K562 (cell line): ENCODE measurements around the gene HFE. TPM values are rescaled to one million over a fixed set of nuclear protein-coding genes. Genes with fewer than 3 reads are reported as not detected.

Source experiments
- CC2D1A ChIP-seq: fragments of 450-650 bp; IDR thresholded peaks from 2 replicates; pipeline ENCODE4 v1.6.1; 2017; ENCODE audit warnings: mild to moderate bottlenecking
- ETV1 ChIP-seq: fragments of 450-650 bp; conservative IDR thresholded peaks from 2 replicates; pipeline ENCODE4 v1.6.1; 2016; ENCODE audit warnings: missing genetic modification characterization, control low read depth, low read depth, missing compliant biosample characterization
- HLTF ChIP-seq: fragments of 450-650 bp; IDR thresholded peaks from 2 replicates; pipeline ENCODE4 v1.6.1; 2016
- POLR2G ChIP-seq: fragments of 200-400 bp; formaldehyde crosslinking; IDR thresholded peaks from 2 replicates; pipeline ENCODE4 v1.6.1; 2017; ENCODE audit warnings: low read depth, mild to moderate bottlenecking, antibody characterized with exemption, low read length, moderate library complexity
- RBBP5 ChIP-seq: fragments of 200-600 bp; sonication (generic); IDR thresholded peaks from 2 replicates; pipeline ENCODE4 v1.6.1; 2012; ENCODE audit warnings: borderline replicate concordance, mild to moderate bottlenecking, low read length, control low read depth, inconsistent platforms; ENCODE audit not compliant: insufficient read depth, poor library complexity, severe bottlenecking
- RBFOX2 ChIP-seq: fragments of 200-400 bp; formaldehyde crosslinking; IDR thresholded peaks from 2 replicates; pipeline ENCODE4 v1.6.1; 2017; ENCODE audit warnings: low read depth, mild to moderate bottlenecking, low read length, moderate library complexity
- SPI1 ChIP-seq: IDR thresholded peaks from 2 replicates; pipeline ENCODE4 v1.6.1; 2011; ENCODE audit warnings: low read depth, low read length, control low read depth, borderline replicate concordance
- XRCC3 ChIP-seq: fragments of 450-650 bp; IDR thresholded peaks from 2 replicates; pipeline ENCODE4 v1.6.1; 2017; ENCODE audit warnings: mild to moderate bottlenecking, moderate library complexity
- ZNF174 ChIP-seq: fragments of 250-450 bp; sonication (Bioruptor Pico); IDR thresholded peaks from 2 replicates; pipeline ENCODE4 v1.4.0; 2020; ENCODE audit warnings: mild to moderate bottlenecking
- polyA plus RNA-seq, 8 experiments: library from polyadenylated mRNA; depleted of rRNA in 4 of 8; stranded (reverse) in 5 of 8; unstranded in 3 of 8; fragments of >200 nt; fragmentation: Nextera tagmentation in 2 of 8; fragmentation: Illumina TruSeq in 1 of 8; extraction: Ambion mirVana in 2 of 8; extraction: Trizol in 1 of 8; gene quantifications; 2 replicates each; pipeline versions ENCODE4 v1.2.1 to v1.2.3, GENCODE V29; 2011 to 2014; ENCODE audit warnings: inconsistent platforms in 1 of 8, missing spikeins in 1 of 8
- total RNA-seq, 7 experiments: library from RNA; depleted of rRNA in 6 of 7; stranded (reverse); fragments of >200 nt in 6 of 7; fragmentation: Illumina TruSeq in 2 of 7; extraction: Trizol in 2 of 7; gene quantifications; 2 replicates each; pipeline versions ENCODE4 v1.2.1 to v1.2.3, GENCODE V29; 2011 to 2021; ENCODE audit warnings: low replicate concordance in 1 of 7
- TF ChIP-seq, protein P1 (sequence below): fragments of 450-650 bp; IDR thresholded peaks from 2 replicates; pipeline ENCODE4 v1.6.1; 2016; ENCODE audit warnings: antibody characterized with exemption
- TF ChIP-seq, protein P2 (sequence below): fragments of 450-650 bp; IDR thresholded peaks from 2 replicates; pipeline ENCODE4 v1.6.1; 2016; ENCODE audit warnings: low read depth, mild to moderate bottlenecking, moderate library complexity
- TF ChIP-seq, protein P3 (sequence below), 2 experiments: fragments of 450-650 bp; IDR thresholded peaks; 2 replicates each; pipeline ENCODE4 v1.6.1; 2016; ENCODE audit warnings: mild to moderate bottlenecking in 2 of 2, borderline replicate concordance in 1 of 2, low read depth in 1 of 2, moderate library complexity in 1 of 2
- TF ChIP-seq, protein P4 (sequence below), 2 experiments: IDR thresholded peaks; 2 replicates each; pipeline ENCODE4 v1.6.1; 2012; ENCODE audit warnings: improper control_type of control experiment in 2 of 2, low read depth in 2 of 2, low read length in 2 of 2, borderline replicate concordance in 1 of 2

HFE gene
- total and polyA plus RNA-seq, 9 of the 15 experiments (the other 6 are each of a cell fraction or from before 2014, with no cell fraction given): 0.14 to 1.2 (median 0.76) TPM

DNA sequence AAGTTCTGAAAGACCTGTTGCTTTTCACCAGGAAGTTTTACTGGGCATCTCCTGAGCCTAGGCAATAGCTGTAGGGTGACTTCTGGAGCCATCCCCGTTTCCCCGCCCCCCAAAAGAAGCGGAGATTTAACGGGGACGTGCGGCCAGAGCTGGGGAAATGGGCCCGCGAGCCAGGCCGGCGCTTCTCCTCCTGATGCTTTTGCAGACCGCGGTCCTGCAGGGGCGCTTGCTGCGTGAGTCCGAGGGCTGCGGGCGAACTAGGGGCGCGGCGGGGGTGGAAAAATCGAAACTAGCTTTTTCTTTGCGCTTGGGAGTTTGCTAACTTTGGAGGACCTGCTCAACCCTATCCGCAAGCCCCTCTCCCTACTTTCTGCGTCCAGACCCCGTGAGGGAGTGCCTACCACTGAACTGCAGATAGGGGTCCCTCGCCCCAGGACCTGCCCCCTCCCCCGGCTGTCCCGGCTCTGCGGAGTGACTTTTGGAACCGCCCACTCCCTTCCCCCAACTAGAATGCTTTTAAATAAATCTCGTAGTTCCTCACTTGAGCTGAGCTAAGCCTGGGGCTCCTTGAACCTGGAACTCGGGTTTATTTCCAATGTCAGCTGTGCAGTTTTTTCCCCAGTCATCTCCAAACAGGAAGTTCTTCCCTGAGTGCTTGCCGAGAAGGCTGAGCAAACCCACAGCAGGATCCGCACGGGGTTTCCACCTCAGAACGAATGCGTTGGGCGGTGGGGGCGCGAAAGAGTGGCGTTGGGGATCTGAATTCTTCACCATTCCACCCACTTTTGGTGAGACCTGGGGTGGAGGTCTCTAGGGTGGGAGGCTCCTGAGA, at the start of gene HFE (continued):
- TF ChIP-seq POLR2G (peak; percentile 79), XRCC3 (no peak), RBFOX2 (peak; percentile 76), SPI1 (peak; percentile 74), HLTF (0 out of 2 replicates have a peak, but pooled peaks have one; percentile 63), CC2D1A (peak; percentile 35; the same call in 1 of the 2 replicates), RBBP5 (peak; percentile 91), ETV1 (tag) (0 out of 2 replicates have a peak, but pooled peaks have one; percentile 25), ZNF174 (CRISPR knock-in tag) (no peak)
- TF ChIP-seq, protein P1, sequence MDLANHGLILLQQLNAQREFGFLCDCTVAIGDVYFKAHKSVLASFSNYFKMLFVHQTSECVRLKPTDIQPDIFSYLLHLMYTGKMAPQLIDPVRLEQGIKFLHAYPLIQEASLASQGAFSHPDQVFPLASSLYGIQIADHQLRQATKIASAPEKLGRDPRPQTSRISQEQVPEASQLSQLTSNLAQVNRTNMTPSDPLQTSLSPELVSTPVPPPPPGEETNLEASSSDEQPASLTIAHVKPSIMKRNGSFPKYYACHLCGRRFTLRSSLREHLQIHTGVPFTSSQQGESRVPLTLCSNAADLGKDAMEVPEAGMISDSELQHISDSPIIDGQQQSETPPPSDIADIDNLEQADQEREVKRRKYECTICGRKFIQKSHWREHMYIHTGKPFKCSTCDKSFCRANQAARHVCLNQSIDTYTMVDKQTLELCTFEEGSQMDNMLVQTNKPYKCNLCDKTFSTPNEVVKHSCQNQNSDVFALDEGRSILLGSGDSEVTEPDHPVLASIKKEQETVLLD: 0 out of 2 replicates have a peak, but pooled peaks have one; percentile 68
- TF ChIP-seq, protein P2, sequence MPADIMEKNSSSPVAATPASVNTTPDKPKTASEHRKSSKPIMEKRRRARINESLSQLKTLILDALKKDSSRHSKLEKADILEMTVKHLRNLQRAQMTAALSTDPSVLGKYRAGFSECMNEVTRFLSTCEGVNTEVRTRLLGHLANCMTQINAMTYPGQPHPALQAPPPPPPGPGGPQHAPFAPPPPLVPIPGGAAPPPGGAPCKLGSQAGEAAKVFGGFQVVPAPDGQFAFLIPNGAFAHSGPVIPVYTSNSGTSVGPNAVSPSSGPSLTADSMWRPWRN: peak; percentile 20; the same call in 1 of the 2 replicates
- TF ChIP-seq, protein P3, sequence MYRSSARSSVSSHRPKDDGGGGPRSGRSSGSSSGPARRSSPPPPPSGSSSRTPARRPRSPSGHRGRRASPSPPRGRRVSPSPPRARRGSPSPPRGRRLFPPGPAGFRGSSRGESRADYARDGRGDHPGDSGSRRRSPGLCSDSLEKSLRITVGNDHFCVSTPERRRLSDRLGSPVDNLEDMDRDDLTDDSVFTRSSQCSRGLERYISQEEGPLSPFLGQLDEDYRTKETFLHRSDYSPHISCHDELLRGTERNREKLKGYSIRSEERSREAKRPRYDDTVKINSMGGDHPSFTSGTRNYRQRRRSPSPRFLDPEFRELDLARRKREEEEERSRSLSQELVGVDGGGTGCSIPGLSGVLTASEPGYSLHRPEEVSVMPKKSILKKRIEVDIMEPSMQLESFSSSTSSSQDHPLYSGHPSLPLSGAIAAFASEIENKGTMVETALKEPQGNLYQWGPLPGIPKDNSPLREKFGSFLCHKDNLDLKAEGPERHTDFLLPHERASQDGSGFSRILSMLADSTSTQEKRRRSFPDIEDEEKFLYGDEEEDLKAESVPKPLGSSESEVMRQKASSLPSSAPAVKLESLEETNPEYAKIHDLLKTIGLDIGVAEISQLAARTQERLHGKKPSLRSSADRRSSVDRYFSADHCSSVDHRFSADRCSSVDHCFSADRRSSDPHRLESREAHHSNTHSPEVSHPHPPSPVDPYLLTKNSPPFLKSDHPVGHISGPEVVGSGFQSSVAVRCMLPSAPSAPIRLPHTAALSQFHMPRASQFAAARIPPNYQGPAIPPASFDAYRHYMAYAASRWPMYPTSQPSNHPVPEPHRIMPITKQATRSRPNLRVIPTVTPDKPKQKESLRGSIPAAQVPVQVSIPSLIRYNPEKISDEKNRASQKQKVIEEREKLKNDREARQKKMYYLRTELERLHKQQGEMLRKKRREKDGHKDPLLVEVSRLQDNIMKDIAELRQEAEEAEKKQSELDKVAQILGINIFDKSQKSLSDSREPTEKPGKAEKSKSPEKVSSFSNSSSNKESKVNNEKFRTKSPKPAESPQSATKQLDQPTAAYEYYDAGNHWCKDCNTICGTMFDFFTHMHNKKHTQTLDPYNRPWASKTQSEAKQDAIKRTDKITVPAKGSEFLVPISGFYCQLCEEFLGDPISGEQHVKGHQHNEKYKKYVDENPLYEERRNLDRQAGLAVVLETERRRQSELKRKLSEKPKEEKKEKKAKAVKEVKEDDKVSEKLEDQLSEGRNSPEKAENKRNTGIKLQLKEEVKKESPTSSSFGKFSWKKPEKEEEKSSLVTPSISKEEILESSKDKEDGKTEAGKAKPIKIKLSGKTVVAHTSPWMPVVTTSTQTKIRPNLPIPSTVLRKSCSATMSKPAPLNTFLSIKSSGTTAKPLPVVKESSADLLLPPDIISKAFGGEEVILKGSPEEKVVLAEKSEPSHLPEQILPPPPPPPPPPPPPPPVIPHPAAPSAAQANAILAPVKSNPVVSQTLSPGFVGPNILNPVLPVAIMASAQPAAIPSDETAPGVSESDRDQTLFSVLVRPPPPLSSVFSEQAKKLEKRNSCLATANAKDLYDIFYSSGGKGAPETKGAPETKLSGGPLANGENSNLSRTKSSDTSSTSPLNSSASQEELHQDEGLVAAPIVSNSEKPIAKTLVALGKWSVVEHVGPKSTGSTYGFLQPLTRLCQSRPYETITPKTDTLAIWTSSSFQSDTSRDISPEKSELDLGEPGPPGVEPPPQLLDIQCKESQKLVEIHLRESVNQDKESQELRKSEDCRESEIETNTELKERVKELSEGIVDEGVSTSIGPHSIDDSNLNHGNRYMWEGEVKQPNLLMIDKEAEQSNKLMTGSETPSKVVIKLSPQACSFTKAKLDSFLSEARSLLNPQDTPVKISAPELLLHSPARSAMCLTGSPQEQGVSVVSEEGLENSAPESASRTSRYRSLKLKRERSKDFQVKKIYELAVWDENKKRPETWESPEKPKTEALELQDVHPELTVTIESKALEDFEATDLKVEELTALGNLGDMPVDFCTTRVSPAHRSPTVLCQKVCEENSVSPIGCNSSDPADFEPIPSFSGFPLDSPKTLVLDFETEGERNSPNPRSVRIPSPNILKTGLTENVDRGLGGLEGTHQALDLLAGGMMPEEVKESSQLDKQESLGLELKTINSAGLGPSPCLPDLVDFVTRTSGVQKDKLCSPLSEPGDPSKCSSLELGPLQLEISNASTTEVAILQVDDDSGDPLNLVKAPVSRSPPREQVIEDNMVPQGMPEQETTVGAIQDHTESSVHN (IDR thresholded peaks at IDR 0.05; ENCODE audit: borderline replicate concordance in 1 of 2, low read depth in 1 of 2): peak in 1 of 2 experiments; percentile 35; a peak in 1 of 4 replicates
- TF ChIP-seq, protein P4, sequence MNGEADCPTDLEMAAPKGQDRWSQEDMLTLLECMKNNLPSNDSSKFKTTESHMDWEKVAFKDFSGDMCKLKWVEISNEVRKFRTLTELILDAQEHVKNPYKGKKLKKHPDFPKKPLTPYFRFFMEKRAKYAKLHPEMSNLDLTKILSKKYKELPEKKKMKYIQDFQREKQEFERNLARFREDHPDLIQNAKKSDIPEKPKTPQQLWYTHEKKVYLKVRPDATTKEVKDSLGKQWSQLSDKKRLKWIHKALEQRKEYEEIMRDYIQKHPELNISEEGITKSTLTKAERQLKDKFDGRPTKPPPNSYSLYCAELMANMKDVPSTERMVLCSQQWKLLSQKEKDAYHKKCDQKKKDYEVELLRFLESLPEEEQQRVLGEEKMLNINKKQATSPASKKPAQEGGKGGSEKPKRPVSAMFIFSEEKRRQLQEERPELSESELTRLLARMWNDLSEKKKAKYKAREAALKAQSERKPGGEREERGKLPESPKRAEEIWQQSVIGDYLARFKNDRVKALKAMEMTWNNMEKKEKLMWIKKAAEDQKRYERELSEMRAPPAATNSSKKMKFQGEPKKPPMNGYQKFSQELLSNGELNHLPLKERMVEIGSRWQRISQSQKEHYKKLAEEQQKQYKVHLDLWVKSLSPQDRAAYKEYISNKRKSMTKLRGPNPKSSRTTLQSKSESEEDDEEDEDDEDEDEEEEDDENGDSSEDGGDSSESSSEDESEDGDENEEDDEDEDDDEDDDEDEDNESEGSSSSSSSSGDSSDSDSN (IDR thresholded peaks at IDR 0.05; ENCODE audit: borderline replicate concordance in 1 of 2, low read depth in 2 of 2, low read length in 2 of 2): peak in 1 of 2 experiments; percentile 65; a peak in 2 of 4 replicates
